ENCODE data around the gene GPR173. TPM values are rescaled to one million over a fixed set of nuclear protein-coding genes. Genes with fewer than 3 reads are reported as not detected.
A peak's percentile ranks its signal among the peaks of the same experiment; 100 is the strongest.

Gene GPR173
- total and polyA plus RNA-seq, 9 of the 15 experiments (the other 6 are each of a cell fraction or from before 2014, with no cell fraction given) = 0.01 TPM; not detected in 8

DNA sequence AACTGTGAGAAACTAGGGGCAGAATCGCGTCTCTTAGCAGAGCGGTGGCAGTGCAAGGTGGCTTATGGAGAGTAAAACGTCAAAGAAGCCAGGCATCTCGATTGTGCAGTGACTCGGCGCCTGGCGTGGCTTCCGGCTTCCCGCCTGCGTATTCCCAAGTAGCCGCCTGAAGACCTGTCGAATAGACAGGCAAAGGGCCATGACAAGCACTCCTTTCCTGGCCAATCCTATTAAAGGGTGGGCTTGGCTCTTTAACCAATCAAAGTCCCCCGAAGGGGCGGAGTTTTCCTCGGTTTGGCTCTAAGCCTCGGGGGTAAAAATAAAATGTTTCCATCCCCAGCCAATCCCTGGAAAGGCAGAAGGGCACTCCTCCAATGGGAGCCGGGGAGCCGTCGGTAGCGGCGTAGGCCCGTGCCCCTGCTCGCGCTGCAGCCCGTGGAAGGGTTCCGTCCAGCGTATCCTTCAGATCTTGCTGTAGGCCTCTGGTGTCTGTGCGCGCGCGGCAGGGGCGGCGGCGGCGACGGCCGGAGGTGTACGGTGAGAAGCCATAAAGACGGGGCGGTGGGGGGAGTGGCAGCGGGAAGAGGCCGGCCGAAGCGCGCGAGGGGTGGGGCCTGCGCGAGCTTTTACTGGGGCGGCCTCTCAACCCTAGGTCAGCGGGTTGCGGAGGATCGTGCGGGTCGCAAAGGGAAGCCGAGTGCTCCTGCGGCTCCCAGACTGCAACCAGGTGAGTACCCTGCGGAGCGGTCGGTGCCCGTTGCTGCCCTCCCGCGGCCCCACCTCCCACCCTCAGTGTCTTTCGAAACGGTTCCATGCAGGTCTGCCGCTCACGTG lies 45.4 kb downstream of the GPR173 start, which contains the start of gene KANTR (continued):
- no peak for TF ChIP-seq NBN (IDR thresholded peaks at IDR 0.05; ENCODE audit: low read depth)
- TF ChIP-seq SLC30A9 (CRISPR knock-in tag; IDR thresholded peaks at IDR 0.05) = no peak
- TF ChIP-seq TFAP4 (CRISPR knock-in tag; IDR thresholded peaks at IDR 0.05; ENCODE audit: borderline replicate concordance) = 0 out of 2 replicates have a peak, but pooled peaks have one; percentile 4
- TF ChIP-seq ZNF3 (CRISPR knock-in tag; IDR thresholded peaks at IDR 0.05) = no peak
- no peak for TF ChIP-seq STAT5B (CRISPR knock-in tag; IDR thresholded peaks at IDR 0.05)
- no peak for TF ChIP-seq HDAC8 (tag; IDR thresholded peaks at IDR 0.05)
- no peak for TF ChIP-seq CEBPG (CRISPR knock-in tag; IDR thresholded peaks at IDR 0.05)
- TF ChIP-seq CEBPG (tag; conservative IDR thresholded peaks at IDR 0.05 in 1 of 2, IDR thresholded peaks at IDR 0.05 in 1 of 2) = no peak
- TF ChIP-seq ATF2 (CRISPR knock-in tag; IDR thresholded peaks at IDR 0.05) = no peak
- no peak for TF ChIP-seq RBBP5 (IDR thresholded peaks at IDR 0.05; ENCODE audit: borderline replicate concordance, insufficient read depth, low read length, poor library complexity, severe bottlenecking)
- no peak for TF ChIP-seq TCF3 (CRISPR knock-in tag; IDR thresholded peaks at IDR 0.05)
- TF ChIP-seq ZNF239 (CRISPR knock-in tag; IDR thresholded peaks at IDR 0.05) = no peak
- TF ChIP-seq PURB (CRISPR knock-in tag; IDR thresholded peaks at IDR 0.05; ENCODE audit: low read depth) = no peak
- TF ChIP-seq CUX1 (CRISPR knock-in tag; IDR thresholded peaks at IDR 0.05) = no peak
- no peak for TF ChIP-seq ZNF347 (CRISPR knock-in tag; IDR thresholded peaks at IDR 0.05; ENCODE audit: low read depth)
- no peak for TF ChIP-seq RBM22 (IDR thresholded peaks at IDR 0.05; ENCODE audit: low read depth, low read length, poor library complexity, severe bottlenecking)

Measured in K562 (cell line).